Retina (tissue), 1 donor: ENCODE data around the gene TJP1.
A peak's percentile ranks its signal among the peaks of the same experiment; 100 is the strongest.
"Not testable (repeated sequence)": the region's sequence is repeated elsewhere in the genome, so short reads cannot be mapped to it uniquely, and the experiment has no call there.

Source experiments
- DNase-seq: peaks from one replicate; pipeline ENCODE4 v3.0.0-alpha.2; 2016

Gene TJP1

DNA sequence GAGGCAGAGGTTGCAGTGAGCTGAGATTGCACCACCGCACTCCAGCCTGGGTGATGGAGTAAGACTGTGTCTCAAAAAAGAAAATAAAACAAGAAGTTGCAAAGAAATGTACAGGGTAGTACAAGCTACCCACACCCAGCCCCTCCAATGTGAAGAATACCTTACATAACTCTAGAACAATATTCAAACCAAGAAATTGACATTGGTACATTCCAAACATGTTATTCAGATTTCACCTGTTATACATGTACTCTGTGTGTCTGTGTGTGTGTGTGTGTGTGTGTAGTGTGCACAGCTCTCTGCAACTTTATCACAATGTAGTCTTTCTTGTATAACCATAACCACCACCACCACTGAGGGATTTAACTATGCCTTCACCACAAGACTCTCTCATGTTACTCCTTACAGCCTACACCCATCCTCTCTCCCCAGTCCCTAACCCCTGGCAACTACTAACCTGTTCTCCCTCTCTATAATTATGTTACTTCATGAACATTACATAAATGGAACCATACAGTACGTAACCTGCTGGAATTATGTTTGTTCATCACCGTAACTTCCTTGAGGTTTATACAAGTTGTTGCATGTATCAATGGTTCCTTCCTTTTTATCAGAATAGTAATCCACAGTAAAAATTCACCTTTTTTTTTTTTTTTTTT is 16.2 kb upstream of the TJP1 start:
- no peak for DNase-seq

DNA sequence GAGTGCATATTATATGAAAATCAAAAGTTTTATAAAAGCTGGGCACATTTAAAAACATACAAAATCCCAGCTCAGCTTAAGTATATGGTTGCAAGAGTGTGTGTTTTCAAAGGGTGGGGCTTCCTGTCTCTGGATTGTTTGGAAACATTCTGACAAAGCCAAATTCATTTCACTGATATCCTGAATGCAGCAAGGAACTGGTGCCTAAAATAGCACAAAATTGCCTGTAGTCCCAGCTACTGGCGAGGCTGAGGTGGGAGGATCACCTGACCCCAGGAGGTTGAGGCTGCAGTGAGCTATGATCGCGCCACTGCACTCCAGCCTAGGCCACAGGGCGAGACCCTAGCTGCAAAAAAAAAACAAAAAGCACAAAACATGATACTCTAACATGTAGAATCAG is 13.0 kb upstream of the TJP1 start:
- DNase-seq: no peak

DNA sequence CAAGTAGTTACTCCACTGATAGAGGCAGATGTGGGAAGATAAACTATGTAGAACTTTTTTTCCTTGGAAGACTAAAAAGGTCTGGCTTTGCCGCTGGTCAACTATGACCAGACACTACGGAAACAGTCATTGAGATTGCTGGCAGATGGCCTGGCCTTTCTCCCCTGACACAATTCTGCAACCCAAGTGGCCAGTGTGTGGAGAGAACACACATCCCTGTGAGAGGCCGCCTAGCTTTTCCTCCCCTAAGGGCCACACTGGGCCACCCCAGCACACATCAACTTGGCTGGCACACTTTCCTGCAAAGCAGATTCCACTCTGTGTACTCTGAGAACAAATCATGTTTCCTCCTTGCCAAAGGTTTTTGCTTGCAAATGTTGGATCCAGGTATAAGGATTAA is 10.4 kb upstream of the TJP1 start:
- DNase-seq: no peak

DNA sequence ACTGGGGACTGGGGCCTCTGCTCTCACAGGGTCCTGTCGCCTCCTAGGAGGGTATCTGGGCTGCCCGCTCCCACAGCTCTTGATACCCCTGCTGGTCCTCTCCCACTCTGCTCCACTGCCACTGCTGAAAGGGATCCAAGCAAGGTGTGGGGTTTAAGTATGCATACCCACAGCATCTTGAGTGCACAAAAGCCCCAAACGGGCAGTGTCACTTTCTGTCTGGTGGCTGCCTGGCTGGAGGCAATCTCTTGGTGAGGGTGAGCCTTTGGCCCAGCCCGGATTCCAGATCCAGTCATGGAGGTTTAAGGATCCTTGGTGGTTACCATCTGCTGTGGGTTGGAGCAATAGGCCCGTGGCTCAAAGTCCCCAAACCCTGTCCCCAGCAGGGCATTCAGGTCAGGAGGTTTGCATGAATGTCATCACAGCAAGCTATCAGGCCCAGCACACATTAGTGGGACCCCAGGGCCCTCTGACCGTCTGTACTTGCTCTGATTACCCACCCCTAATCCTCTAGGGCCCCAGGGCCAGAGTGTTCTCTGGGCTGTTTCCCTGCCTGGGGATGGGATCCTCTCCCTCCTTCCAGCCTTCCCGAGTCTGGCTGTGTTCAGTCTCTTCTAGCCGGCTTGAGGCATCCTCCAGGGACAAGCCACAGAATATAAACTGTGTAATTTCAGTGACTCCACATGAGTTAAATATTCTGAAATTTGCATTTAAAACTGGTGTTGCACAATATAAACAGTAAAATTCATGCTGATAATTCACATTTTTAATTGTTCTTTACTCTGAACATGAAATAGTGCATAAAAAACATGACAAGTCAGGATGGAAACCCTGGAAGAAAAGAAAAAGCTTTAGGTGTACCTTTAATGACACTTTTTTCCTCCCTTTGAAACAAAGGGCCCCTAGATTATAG is 4.9 kb upstream of the TJP1 start:
- peak; percentile 18 for DNase-seq

DNA sequence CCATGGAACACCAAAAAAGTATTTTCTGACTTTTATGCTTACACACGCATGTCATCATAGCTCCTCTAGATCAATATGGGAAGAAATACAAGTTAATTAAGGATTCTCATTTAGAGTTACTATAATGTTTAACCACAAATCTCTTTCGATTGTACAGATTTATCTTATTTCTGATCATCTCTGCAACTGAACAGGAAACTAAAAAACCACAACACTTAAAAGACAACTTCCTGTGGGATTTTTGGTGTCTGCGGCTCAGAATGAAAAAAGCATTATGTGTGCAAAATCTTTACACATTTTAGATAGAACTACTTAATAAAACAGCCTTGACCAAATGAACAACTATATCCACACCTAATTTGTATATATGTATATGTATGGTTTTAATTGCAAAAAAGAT is 3.0 kb upstream of the TJP1 start:
- DNase-seq: no peak

DNA sequence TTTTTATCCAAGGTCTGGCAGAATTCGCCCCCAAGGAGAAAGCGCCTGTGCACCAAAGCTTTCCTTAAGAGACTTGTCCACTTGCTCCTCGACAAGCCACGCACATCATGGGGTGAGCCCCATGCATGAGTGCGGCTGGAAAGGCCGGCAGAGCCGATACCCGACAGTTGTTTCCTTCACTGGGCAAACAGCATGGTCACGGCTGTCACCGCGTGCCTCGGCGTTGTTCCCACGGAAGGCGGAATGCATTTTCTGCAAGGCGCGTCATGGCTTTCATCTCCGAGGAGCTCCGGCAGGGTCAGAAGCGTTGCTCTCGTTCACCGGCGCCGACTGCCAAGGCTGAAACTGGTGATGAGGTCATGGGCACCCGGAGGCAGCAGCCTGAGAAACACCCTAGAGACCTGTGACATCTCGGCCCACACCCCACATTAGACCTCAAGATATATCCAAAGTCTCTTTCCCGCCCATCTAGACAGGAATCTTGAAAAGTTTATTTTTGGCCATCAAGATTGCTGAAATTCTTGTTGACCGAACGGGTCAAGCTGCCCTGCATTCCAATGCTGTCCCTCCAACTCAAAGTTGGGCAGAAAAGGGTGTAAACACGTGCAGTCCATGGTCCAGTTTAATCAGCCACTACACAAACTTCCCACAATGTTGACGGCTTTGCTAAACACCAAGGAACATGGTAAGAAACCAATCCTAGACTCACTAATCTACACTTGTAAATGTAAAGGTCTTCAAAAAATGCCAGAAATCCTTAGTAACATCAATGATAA is 604 bp upstream of the TJP1 start:
- DNase-seq: no peak

DNA sequence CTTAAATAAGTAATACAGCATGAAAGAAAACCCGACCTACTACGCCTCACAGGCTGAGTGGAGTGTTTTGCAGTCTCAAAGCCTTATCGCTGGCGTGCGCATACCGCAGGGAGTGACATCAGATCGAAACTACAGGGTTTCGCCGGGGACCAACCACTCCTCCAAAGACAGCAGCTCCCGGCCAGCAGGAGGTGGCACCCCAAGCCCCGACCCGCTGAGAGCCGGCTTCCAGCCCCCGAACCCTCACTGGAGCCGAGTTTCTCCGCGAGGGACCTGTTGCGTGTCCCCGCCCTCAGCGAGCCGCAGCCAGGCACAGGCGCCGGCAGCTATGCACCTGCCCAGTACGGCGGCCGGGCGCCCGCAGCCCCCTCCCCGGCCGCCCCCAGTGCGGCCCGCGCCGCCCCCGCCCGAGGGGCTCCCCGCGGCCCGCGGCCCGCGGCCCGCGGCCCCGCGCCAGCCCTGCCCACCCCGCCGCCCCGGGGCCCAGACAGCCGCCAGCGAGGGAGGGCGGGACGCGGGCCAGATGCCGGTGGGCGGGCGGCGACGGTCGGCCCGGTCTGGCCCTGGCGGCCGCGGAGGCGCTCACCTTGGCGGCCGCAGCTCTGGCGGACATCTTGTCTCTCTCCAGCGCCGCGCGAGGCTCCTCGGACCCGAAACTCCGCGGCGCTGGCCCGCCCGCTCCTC is 710 bp downstream of the TJP1 start:
- DNase-seq: peak; percentile 76

DNA sequence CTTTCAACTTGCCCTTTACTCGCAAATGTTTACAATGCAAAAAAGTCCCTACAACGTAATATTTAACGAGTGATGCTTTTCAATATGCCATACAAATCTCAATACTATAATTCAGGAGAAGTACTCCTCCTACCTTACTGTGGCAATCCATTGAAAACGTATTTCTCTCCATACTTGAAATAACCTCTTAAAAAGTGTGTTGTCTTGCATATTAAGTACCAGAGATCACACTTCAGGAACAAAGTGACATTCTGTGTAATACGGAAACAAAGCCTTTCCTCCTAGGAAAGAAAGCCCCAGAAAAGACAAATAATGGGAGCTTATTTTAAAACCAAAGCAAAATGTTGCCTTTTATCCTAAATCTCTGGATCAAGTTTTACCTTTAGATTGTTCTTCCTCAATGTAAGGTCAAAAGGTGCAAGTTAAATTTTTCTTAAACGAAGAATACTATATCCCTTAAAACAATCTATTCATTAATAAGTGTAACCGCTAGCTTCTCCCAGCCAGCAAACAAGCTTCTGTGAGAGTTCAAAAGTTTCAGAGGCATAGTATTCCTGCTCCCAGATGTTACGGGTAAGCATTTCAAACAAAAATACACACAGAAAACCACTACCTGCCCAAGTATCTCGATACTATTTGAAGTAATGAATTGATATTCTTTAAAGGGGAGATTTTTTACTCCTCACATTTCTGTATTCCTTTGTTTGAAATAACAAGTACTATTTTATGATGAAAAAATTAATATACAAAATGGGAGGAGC is 1.7 kb downstream of the TJP1 start:
- DNase-seq: peak; percentile 14

DNA sequence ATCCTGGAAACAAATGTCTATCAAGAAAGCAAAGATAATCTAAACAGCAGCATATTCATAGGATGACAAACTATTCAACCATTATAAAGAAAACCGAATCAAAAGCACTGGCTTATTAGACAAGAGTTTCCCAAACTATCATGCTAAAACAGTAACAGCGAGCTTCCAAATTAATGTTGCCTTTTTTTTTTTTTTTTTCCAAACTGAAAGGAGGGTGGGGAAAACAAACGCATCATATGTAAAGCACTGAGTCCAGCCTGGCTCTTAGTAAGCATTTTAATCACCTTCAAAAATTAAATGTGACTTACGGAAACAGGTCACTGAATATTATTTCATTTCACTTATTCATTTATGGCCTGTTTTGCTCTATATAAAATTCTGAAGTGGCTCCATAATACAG is 2.3 kb downstream of the TJP1 start:
- peak; percentile 6 for DNase-seq

DNA sequence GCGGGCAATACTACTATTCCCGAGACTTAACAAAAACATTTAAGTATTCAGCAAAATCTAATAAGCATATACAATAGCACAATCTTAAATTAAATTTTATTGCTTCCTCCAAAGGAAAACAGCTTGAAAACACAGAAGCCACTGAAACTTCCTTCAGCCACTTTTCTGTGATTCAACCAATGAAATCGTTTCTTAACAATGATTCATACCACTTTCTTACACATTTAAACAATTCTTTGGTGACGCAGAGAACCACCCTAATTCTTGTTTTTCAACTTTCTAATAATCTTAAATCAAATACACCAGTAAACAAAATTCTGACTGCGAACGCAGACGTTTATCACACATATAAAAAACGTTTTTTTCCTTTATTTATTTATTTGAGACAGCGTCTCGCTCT is 4.1 kb downstream of the TJP1 start:
- DNase-seq: no peak

DNA sequence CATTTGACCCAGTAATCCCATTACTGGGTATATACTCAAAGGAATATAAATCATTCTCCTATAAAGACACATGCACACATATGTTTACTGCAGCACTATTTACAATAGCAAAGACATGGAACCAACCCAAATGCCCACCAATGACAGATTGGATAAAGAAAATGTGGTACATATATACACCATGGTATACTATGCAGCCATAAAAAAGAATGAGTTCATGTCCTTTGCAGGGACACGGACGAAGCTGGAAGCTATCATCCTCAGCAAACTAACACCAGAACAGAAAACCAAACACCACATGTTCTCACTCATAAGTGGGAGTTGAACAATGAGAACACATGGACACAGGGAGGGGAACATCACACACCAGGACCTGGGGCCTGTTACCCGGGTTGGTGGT is 4.8 kb downstream of the TJP1 start:
- DNase-seq: not testable (repeated sequence)

DNA sequence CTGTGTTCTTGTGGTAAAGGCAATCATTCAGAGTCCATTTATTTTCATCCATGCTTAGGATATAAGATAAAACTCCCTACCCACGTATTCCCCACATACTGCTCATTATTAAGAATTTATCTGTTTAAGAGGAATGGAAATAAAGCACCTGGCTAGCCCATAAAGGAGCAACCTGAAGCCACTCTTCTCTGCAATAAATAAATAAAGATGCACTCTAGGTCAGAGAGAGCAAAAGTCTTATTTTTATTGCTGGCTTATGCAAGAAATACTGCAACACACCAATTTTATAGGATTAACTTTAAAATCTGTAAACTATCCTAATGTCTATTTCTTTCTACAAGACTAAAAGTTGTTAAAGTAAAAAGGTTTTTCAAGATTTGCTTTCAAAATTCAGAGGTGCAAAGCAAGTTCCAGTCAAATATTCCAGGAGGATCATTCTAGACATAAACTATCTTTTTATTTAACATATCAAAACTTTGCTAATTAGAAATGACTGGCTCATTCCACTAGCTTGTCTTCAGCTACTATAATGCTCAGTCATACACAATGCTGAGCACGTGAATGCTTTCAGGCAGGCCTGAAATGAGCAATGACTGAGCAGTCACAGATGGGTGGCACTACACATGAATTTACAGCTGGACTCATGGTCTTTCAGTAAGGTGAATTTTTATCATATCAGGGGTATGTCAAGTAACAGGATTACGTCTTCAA is 7.1 kb downstream of the TJP1 start:
- peak; percentile 22 for DNase-seq

DNA sequence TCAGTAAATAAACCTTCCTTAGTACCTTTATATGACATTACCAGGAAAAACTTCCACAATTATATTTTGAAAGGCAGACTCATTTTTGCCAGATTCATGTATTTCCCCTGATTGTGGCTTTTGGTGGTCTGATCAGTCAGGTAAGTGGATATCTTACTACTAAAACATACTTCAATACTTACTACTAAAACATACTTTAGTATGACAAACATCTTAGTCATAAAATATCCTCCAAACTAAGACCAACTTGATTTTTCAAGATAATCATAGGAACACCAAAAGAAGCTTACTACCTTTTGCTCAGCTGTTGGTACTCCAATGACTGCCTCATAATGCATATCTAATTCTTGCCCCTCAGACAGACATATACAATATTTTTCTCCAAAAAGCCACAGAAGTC is 9.3 kb downstream of the TJP1 start:
- DNase-seq: no peak

DNA sequence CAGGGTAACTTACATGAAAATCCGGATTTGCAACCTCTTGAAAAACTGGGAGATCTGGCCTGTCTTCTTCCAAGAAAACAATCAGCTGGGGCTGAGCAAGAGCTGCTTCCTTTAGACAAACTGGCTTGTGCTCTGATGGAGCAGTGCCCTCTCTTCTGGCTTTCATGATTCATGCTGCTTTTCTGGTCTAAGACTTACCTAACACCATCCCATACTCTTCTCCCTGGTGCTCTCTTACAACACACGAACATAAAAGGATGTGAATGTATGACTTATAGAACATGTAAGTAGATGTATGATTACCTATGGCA is 9.9 kb downstream of the TJP1 start:
- no peak for DNase-seq

DNA sequence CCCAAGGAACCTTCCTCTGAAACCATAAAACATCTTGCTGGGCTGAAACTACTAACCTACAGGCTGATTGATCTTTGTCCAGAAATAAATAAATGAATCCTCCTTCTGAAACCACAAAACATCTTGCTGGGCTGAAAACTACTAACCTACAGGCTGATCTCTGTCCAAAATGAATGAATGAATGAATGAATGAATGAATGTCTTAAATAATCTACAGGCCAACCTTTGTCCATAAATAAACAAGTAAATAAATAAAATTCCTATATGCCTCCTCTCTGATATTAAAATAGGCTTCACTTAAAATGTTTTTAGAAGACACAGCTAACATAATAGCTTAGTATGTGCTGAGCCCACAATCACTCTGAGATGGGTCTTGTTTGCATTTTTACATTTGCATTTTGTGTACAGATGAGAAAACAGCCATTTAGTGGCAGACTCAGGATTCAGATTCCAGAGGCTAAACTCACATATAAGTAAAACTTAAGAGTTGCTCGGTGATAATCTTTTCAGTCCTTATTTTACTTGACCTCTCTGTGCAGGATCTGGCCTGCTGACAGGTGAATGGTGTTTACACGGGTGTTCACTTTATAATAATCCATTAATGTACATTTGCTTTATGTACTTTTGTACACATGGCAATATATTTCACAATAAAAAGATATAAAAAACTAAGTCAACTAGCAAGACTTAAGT is 10.4 kb downstream of the TJP1 start:
- DNase-seq: no peak

DNA sequence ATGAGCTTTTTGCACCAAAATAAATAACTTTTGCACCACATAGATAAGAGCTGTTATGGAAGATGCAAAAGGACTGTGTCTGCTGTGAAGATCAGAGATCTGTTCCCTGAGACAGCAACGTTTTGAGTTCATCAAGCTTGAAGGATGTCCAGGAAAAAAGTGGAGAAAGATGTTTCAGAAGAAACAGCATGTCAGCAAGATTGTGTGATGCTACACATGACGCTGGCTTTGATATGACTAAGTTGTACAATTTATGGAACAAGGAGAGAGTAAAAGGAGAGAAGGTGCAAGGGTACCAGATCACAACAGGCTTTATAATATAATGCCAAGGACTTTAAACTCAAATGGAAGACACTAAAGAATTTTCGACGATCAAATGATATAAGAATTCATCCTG is 16.6 kb downstream of the TJP1 start:
- no peak for DNase-seq

DNA sequence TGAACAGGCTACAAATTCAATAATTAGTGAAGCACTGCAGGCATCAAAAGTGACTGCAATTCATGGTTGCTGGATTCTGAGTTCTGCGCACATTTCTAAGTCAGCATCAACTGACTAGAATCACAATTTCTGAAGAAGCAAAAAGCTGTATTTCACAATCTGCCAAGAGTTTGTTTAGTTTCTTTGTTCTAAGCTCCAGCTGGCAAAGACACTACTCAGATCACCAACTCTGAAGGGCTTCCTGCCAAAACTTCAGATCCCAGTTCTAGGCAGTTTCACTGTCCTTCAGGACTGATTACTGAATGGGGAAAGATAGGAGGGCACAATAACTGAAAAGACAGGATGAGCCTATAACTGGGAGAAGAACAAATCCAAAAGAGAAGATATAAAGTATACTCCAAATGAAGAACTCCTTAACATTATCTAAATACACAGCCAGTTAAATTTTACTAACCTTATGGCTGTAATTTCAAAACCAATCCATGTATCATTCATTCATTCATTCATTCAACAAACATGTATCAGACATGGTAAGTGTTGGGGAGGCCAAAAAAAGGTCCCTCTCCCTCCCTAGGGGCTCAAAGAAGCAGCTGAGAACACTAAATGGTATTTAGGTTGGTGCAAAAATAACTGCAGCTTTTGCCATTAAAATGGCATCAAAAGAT is 17.1 kb downstream of the TJP1 start:
- DNase-seq: no peak

DNA sequence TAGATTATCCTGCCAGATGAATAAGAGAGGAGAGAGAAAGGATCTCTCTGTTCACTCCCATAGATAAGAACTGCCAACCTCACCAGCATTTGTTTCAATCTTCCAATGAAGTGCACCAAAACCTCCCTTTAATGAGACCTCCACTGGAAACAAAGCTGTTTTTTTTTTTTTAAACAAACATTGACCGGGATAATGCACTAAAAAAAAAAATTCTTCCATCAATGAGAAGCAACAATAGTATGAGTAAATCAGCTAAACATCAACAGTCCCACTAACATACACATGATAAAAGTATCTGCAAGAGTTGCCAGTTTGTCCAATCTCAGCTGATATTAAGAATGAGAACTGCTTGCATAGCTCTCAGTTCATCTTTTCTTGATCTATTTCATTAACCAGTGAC is 19.9 kb downstream of the TJP1 start:
- DNase-seq: no peak

DNA sequence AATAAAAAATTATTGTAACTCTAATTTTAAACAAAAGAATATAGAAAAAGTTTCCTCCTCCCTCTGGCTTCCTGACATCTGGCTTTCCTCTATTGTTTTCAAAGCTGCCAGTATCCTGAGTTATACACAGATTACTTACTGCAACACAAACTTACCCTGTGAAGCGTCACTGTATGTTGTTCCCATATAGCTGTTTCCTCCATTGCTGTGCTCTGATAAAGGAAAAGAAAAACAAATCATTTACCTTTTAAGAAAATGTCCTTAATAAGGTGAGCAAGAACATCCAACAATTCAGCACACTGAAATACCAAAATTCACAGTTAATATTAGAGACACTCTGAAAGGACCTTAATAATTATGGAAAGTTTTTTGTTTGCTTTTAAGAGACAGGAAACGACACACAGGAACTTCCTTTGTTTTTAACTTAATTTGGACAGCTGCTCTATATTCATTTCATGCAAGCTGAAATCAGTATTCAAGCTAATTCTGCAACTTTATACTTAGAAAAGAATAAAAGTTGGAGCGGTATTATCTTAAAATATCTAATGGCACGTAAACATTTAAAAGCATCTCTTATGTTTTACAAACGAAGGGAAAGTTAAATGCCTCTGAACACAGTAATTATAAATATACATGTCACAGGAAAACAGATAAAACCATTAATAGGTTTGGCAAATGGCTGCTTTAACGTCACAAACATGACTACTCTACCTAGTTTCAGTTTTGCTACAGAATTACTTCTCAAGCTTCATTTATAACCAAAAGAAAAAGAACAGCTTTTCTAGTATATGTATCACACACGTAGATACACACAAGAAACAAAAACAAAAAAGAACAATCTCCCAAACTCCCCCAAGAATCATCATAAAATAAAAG is 21.5 kb downstream of the TJP1 start:
- DNase-seq: no peak

DNA sequence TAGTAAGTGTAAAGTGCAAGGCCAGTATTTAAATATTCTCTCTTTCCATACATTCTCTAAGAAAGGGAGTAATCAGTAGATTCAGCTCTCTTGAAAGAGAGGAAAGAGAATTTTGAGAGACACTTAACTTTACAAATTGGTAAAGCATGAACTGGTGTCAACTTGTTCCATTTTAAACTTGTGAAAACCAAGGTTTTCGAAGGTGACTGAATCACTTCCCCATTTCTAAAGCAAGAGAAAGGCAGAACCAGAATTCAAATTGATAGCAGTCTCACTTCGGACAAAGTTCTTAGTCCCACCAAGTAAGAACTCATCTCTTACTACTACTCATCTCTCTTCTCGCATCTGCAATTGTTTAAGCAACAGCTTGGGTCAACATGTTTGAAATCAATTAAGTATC is 22.4 kb downstream of the TJP1 start:
- DNase-seq: no peak
